ENCODE data around the gene OR8D1.

OR8D1 gene

DNA sequence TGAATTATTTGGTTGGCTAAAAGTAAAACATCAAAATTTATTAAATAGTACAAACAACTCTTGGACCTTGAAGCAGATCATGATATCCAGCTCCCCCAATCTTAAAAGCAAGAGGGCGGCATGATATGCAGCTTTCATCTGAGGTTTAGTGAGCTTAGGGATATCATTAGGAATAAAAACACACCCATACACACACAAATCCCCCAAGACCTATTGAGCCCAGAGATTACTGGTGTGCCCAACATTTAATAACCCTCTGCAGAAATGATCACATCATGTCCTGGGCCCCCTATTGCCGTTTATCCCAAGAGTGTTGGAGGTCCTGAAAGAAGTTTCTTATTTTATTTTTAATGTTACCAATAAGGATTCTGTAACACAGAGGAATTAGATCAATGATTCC, at the start of gene OR8D1:
Gene OR8D1 (minus strand): TSS at position 101 of the 400 bp plus-strand sequence. CDS start 3,183 bp downstream, outside the sequence.
- no peak for DNase-seq

- DNase-seq = no peak
These were observed 45.8 kb upstream of the OR8D1 start for GRCh38 chr11:124359566-124359965.

DNA sequence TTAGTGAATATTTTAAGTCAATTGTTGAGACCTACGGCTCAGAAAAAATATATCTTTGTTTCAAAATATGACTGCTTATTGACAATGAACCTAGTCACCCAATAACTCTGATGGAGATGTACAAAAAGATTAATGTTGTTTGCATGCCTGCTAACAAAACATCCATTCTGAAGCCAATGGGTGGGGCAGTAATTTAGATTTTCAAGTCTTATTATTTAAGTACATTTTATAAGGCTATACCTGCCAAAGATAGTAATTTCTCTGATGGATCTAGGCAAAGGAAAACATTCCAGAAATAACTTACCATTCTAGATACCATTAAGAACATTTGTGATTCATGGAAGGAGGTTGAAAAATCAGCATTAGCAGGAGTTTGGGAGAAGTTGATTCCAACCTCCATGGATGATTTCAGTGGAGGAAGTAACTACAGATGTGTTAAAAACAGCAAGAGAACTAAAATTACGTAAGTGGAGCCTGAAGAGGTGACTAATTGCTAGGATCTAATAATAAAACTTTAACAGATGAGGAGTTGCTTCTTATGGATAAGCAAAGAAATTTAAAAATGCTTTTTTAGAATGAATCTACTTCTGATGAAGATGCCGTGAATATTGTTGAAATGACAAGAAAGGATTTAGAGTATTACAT, 32.7 kb upstream of the OR8D1 start:
- DNase-seq = no peak

GRCh38 chr11:124344346-124344745, 30.6 kb upstream of the OR8D1 start:
- no peak for DNase-seq

DNA sequence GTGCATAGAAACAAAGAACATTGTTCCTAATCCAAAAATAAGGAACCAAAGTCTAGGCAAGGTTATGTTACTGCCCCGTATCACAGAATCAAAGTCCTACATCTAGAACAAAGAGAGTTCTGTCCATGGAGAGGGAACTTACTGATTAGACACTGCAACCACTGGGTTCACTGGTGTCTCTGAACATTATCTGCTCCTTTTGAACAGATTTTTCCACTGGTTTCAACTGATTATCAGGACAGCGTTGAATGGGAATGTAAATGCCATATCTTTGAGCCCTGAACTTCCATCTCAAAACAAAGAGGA, 26.3 kb upstream of the OR8D1 start:
- no peak for DNase-seq

GRCh38 chr11:124339396-124340141, 25.8 kb upstream of the OR8D1 start:
- no peak for DNase-seq

DNA sequence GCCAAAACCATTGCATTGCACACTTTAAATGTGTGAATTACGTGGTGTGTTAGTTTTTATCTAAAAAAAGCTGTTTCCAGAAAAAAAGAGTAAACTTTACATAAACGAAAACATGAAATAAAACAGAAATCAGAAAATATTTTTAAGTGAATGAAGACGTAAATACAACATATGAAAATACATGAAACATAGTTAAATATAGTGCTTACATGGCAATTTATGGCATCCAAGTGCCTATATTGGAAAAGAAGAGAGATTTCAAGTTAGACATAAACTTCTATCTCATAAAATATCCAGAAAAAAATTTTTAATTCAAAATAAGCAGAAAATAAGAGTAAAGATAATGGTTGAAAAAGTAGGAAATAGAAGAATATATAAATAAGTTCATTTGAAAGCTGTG, 18.1 kb upstream of the OR8D1 start:
- no peak for DNase-seq

DNA sequence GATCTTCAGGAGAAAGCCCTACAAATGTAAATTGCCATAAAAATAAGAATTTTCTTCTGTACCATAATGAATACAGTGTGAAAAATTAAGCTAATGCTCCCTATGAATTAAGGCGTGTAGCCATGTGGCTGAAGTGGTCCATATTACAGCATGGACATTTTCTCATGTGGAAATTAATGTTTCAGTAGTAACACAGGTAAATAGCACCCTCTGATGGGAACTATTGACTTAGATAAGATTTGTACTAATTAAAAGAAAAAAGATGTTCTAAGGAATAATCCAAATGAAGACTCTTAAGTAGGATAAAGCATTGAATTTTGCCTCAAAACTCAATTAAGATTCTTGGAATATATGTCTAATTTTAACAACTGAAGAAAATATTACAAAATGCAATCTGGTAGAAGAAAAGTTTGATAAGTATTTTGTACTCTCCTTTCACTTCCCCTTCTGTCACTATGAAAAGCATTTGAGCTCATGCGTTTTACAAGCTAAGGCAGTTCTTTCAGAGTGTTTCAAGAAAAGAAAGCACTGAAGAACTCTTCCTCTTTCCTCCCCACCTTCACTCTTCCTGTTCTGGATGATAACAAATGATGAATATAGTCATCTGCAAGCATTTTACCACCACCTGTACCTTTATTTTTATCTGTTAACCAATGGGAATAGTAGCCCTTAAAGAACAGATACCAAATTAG, 16.2 kb upstream of the OR8D1 start:
- DNase-seq = no peak

DNA sequence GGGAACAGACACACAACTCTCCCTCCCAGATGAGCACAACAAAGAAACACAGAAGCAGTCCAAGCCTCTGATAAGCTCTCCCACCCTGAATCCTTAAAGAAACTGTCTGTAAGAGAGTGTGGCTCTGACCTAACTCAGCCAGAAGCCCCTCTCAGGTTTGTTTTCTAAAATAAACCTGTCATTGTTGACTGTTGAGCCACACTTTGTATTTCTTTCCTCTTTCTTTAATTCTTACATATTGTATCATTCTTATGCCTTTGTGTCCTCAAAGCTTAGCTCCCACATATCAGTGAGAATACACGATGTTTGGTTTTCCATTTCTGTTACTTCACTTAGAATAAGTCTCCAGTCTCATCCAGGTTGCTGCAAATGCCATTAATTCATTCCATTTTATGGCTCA, 14.0 kb upstream of the OR8D1 start:
- no peak for DNase-seq

DNA sequence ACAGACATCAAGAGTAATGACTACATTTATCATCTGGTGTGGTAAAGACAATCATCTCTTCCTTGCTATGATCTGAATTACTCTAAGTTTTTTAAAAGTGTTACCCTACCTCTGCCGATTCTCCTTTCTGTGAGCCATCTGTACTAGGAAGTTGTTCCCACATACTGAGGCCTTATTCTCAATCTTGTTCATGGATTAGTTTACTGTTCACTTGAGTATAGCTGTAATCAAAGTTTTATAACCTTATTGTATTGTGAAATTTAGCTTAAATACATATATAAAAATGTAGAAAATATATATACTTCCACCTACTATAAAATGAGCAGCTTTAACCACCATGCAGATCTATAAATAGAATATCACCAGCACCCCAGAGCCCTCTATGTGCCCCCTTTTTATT, 8.6 kb upstream of the OR8D1 start:
- no peak for DNase-seq

GRCh38 chr11:124320097-124320496, 6.3 kb upstream of the OR8D1 start, which contains the start of gene OR8D2:
OR8D2 (minus strand) TSS chr11:124320197; CDS start chr11:124320197, 0 bp downstream.
- DNase-seq = no peak

GRCh38 chr11:124315052-124315451, 1.3 kb upstream of the OR8D1 start:
- DNase-seq = no peak

GRCh38 chr11:124313131-124313530, 618 bp downstream of the OR8D1 start:
- no peak for DNase-seq

- DNase-seq = no peak
These were observed 2.1 kb downstream of the OR8D1 start for GRCh38 chr11:124311670-124312069.

DNA sequence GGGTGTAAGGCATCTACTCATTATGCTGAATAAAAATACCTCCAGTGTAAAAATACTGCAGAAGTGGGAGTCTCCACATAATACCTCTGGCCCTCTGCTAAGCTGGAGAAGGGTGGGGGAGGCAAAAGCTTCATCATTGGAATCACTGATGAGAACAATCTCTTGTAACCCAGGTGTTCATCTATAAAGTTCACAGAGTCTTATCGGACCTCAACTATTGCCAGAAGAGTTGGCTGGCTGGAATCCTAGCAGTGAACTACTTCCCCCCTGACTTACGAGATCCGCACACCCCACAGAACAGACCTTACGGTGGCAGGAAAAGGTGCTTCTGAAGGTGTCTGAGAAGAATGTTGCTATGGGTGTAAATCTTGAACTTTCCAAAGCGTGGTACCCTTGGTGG, 2.5 kb downstream of the OR8D1 start:
- DNase-seq = no peak

DNA sequence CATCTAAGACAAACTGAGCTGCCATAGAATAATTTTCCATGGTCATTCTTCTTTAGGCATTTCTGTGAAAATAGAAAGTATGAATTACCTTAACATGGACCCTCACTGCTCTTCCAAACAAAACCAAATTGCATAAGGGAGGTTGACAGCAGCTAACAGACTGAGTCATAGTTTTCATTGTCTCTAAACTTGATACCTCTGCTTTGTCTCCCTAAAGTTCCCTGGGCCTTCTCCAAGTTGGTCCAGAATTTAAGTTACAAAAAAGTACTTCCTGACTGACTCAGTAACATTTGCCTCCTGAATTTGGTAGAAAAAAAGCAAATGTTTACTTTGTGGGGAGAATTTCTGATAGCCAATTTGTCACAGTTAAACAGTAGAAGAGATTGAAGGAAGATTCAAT, 3.0 kb downstream of the OR8D1 start:
- no peak for DNase-seq

DNA sequence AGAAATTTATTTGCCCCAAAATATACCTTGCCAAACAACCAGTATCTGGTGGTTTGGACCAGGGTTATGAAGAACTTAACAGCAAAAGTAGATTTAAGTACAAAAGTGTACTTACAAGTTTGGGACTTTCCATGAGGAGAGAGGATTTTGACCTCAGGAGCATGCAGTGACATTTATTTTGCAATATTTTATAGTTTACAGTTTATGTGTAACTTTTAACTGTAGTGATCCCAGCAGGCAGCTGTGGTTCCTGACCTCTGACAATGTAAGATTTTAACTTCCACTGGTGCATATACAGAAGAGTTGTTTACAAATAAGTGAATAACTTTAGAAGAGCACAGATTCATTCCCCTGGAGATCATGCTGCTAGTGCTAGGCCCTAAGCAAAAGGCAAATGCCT, 6.7 kb downstream of the OR8D1 start:
- DNase-seq = no peak

GRCh38 chr11:124302347-124303125, 11.2 kb downstream of the OR8D1 start:
- no peak for DNase-seq

DNA sequence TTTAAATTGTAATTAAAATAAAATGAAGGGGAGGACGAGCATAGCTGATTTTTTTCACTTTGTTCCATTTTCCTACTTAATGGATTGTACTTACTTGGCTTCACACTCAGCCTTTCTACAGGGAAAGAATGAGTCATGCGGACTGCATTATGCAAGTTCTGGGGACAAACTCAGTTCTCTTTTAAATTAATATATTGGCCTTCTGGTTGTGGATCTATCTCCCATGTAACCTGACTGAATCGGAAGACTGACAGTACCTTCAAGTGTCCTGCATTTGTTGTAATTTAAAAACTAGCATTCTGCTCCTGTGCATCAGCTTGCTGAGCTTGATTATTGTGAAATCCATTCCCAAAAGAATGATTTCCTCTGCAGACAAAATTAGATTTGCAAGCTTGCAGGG, 12.2 kb downstream of the OR8D1 start:
- DNase-seq = no peak

DNA sequence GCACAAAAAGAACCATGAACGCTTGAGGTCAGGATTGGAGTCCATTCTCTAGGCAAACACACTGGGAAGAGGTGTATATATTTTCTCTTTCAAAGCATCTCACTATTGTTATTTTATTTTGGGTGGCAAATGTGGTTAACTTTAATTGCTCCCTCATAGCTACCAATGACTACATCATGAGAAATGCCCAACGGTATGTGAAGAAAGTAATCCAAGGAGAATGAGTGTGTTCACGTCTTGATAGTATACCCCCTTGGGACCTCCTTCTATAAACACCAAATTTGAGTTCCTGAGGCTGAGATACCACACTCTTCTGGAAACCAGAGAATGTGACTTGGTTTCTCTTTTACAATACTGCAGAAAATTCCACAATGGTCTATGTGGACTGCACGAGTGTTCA, 15.8 kb downstream of the OR8D1 start:
- DNase-seq = no peak

DNA sequence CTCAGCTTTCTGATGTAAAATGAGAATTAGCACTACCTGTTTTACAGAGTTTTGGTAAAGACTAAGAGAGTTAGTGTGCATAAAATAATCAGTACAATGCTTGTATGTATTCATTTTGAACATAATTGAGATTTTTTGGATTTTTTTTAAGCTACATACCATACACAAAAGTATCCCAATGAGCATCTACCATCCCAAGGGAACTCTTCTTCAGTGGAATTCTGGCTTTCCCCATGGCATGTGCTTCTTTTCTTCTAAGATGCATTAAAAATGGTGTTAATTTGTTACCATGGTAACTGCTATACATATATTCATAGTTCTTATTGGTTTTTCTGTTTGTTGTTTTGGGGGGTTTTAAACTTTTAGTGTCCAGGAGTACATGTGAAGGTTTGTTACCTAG, 17.7 kb downstream of the OR8D1 start:
- DNase-seq = no peak

- no peak for DNase-seq
These were observed 19.1 kb downstream of the OR8D1 start for GRCh38 chr11:124294687-124295086.

DNA sequence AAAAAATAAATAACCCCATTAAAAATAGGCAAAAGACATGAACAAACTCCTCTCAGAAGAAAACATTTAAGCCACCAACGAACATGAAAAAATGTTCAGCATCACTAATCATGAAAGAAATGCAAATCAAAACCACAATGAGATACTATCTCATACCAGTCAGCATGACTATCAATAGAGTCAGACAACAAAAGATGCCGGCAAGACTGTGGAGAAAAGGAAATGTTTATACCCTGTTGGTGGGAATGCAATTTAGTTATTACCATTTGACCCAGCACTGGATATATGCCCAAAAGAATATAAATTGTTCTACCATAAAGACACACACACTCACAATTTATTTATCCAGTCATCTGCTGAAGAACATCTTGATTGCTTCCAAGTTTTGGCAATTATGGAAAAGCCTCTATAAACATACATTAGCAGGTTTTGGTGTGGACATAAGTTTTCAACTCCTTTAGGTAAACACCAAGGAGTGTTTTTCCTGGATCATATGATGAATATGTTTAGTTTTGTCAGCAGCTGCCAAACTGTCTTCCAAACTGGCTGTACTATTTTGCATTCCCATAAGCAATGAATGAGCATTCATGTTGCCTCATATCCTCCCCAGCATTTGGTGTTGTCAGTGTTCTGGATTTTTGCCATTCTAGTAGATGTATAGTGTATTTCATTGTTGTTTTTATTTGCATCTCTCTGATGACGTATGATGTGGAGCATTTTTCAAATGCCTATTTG, 28.0 kb downstream of the OR8D1 start:
- DNase-seq = no peak

All from NCI-H1092 (cell line).